ENCODE results near the gene TRAF7.

The TRAF7 gene

DNA sequence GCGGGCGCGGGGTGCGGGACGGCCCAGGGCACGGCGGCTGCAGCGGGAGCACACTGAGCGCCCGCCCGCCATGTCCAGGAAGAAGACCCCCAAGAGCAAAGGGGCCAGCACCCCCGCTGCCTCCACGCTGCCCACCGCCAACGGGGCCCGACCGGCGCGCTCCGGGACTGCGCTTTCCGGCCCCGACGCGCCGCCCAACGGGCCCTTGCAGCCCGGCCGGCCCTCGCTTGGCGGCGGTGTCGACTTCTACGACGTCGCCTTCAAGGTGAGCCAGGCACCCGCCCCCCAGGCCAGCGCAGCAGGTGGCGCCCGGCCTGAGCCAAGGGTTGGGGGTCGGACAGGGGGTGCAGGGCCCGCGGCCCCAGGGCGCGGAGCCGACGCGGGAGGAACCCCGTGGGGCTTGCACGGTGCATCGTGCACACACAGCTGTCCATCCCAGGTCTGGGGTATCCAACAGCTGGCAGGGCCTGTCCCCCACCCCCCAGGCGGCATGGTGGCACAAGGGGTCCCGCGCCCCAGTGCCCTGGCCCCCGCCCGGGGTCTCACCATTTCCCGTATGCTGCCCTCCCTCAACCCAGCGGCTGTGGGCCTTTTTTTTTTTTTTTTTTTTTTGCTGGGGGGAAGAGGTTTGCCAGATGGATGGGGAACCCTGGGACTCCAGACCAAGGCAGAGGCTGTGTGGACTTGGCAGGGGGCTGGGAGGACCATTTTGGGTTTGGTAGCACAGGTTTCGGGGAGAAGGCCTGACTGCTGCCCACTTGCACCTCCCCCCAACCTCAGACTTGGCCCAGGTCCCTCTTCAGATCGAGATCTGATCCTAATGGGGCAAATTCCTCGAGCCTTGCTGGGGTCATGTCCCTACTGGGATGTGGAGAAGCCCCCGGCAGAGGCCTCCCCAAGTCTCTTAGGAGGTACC lies 6.6 kb upstream of the TRAF7 start:
- DNase-seq = no peak

- DNase-seq = no peak
These were observed 5.8 kb upstream of the TRAF7 start for GRCh38 chr16:2149630-2150417.

GRCh38 chr16:2150418-2151187 lies 5.0 kb upstream of the TRAF7 start:
- no peak for DNase-seq

GRCh38 chr16:2151188-2152091 lies 4.1 kb upstream of the TRAF7 start:
- no peak for DNase-seq

DNA sequence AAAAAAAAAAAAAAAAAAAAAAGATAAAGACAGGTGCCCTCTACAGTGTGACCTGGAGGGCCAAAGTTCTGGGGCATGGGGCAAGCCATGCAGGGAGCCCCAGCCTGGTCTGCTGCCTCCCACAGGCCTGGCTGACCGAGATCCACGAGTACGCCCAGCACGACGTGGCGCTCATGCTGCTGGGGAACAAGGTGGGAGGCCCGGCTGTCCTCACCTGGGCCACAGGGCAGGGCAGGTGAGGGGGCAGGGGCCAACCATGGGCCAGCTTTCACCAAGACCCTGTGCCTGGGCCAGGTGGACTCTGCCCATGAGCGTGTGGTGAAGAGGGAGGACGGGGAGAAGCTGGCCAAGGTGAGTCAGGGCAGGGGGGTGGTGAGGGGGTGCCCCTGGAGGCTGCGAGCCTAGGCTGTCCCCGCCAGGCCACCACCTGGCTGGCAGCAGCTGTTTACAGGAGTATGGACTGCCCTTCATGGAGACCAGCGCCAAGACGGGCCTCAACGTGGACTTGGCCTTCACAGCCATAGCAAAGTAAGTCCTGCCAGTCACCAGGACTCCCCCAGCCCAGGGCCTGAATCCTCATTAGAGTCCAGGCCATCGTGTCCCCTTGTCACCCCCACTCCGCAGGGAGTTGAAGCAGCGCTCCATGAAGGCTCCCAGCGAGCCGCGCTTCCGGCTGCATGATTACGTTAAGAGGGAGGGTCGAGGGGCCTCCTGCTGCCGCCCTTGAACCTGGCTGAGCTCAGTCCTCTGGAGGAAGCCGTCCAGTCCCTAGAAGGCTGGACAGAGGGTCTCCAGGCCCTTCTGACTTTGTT lies 2.7 kb upstream of the TRAF7 start:
- no peak for DNase-seq

GRCh38 chr16:2154533-2155090 lies 970 bp upstream of the TRAF7 start:
- DNase-seq = no peak

- DNase-seq = no peak
These were observed 631 bp downstream of the TRAF7 start for GRCh38 chr16:2155977-2156848.

DNA sequence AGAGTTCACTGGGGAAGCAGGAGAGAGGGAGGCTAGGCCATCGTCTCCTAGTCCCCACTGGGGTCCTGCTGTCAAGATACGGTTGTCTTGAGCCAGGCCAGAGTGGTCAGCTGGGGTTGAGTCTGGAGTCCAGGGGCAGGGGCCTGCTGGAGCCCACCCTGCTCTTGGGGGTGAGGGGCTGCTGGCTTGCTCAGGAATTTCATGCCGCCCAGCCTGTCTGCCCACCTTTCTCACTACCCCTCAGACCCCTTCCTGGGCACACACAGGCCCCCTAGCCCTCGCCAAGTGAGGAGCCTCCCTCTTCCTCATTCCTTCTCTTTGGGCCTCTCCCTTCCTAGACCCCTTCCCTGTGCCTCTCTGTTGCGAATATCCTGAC lies 1.3 kb downstream of the TRAF7 start:
- DNase-seq = no peak

- DNase-seq = no peak
These were observed 2.1 kb downstream of the TRAF7 start for GRCh38 chr16:2157480-2158261.

DNA sequence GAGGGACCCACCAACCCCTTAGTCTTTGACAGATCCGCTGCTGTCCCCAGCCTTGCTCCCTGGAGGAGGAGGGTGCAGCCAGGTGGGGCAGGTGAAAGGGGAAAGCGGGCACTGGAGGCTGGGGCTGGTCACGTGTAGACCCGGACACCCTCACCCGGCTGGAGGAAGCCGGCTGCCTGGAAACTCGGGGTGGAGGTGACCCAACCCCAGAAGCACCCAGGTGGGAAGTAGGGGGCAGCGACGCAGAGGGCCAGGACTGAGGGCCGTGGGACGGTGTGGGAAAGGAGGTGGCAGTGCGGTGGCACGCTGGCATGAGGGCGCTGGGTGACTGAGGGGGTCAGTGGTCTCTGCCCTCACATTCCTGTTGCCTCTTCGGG lies 2.7 kb downstream of the TRAF7 start:
- DNase-seq = no peak

- DNase-seq = no peak
These were observed 3.7 kb downstream of the TRAF7 start for GRCh38 chr16:2159175-2159838.

- no peak for DNase-seq
These were observed 5.5 kb downstream of the TRAF7 start for GRCh38 chr16:2160915-2161551.

- DNase-seq = no peak
These were observed 6.3 kb downstream of the TRAF7 start for GRCh38 chr16:2161911-2162310.

GRCh38 chr16:2162676-2163118 lies 7.1 kb downstream of the TRAF7 start:
- no peak for DNase-seq

DNA sequence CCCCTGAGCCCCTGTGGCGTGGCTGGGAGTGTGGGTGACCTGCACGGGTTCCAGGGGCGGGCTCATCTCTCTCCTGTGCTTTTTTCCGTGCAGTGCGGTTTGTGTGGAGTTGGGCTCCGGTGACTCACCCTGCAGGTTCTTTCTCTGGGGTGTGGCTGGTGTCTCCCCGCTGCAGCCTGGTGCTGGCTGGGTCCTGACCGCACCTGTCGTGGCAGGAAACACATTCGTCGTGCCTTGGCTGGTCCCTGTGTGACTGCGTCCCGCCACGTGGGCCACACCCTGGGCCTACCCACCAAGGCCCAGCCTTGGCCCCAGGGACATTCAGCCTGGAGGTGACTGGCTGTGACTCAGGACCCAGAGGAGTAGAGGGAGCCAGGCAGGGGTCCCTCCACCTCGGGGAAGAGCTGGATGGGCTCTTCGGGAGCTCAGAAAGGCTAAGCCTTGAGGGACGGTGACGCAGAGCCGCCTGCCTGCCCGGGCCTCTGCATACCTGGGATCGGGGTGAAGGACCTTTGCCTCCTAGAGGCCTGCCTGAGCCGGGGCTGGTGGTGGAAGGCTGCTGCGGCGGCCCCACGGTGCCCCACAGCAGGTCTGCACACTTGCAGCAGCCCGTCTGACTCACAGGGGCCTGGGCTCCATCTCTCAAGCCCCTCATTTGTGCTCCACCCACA lies 7.8 kb downstream of the TRAF7 start:
- no peak for DNase-seq

DNA sequence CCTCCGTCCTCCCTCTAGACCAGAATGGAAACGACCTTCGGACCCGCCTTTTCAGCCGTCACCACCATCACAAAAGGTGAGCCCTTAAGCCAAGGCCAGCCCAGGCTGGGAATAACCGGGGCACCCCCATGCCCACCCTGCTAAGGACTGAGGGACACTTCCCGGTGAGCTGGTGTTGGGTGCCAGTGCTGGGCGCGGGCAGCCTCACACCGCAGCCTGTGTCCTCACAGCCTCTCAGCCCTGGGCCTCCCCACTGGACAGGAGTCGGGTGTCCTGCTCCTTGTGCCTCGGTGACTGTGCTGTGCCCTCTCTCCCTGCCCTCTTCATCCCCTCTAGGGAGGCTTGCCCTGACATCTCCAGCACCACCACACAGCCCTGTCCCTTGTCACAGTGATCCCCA lies 10.3 kb downstream of the TRAF7 start:
- DNase-seq = no peak

GRCh38 chr16:2166263-2167067 lies 10.9 kb downstream of the TRAF7 start:
- DNase-seq = no peak

All from NCI-H774 (cell line).